Stimulated activated CD8-positive, alpha-beta memory T cell treated with anti-CD3 and anti-CD28 coated beads, Interleukin-4, amount 100 ng/mL, for 1 hour (primary cell): Measurements from ENCODE around the gene MFNG.
"Not testable (repeated sequence)": the region's sequence is repeated elsewhere in the genome, so short reads cannot be mapped to it uniquely, and the experiment has no call there.

Experiments used
- DNase-seq, 2 donors: peaks; one replicate each; pipeline ENCODE4 v3.0.0-alpha.2; 2020; ENCODE audit warnings: low read depth in 2 of 2, low spot score in 1 of 2

The MFNG gene

GRCh38 chr22:37476389-37477329 lies 9.5 kb downstream of the MFNG start:
- no peak for DNase-seq

GRCh38 chr22:37474447-37475090 lies 11.6 kb downstream of the MFNG start:
- no peak for DNase-seq

GRCh38 chr22:37473437-37473946 lies 12.7 kb downstream of the MFNG start:
- no peak for DNase-seq

- DNase-seq, result no peak
These were observed 13.7 kb downstream of the MFNG start for GRCh38 chr22:37472418-37473006.

GRCh38 chr22:37471727-37472417 lies 14.3 kb downstream of the MFNG start:
- DNase-seq, result no peak

GRCh38 chr22:37470087-37470445 lies 16.1 kb downstream of the MFNG start:
- DNase-seq, result no peak

- no peak for DNase-seq
These were observed 16.6 kb downstream of the MFNG start for GRCh38 chr22:37469416-37470086.

GRCh38 chr22:37468201-37468695 lies 17.9 kb downstream of the MFNG start:
- not testable (repeated sequence) for DNase-seq

- no peak for DNase-seq
These were observed 18.7 kb downstream of the MFNG start for GRCh38 chr22:37467391-37467955.

GRCh38 chr22:37464181-37464580 lies 22.0 kb downstream of the MFNG start:
- DNase-seq, result no peak

- no peak for DNase-seq
These were observed 23.2 kb downstream of the MFNG start for GRCh38 chr22:37462983-37463382.

GRCh38 chr22:37462436-37462835 lies 23.7 kb downstream of the MFNG start:
- DNase-seq, result no peak

GRCh38 chr22:37461961-37462360 lies 24.2 kb downstream of the MFNG start:
- no peak for DNase-seq

GRCh38 chr22:37460684-37461083 lies 25.5 kb downstream of the MFNG start:
- DNase-seq, result no peak

GRCh38 chr22:37459206-37459605 lies 27.0 kb downstream of the MFNG start:
- DNase-seq, result no peak

GRCh38 chr22:37457093-37457893 lies 28.9 kb downstream of the MFNG start:
- peak; percentile 67 to 79 for DNase-seq

- no peak for DNase-seq
These were observed 29.8 kb downstream of the MFNG start for GRCh38 chr22:37456346-37456745.

GRCh38 chr22:37455896-37456295 lies 30.3 kb downstream of the MFNG start:
- no peak for DNase-seq
